CD4-positive, alpha-beta T cell treated with Interleukin-4 for 1 hour (primary cell): ENCODE results near the gene DCAKD.

Experiments
- DNase-seq, 2 donors: peaks; one replicate each; pipeline ENCODE4 v3.0.0-alpha.2; 2020 to 2022

Gene DCAKD

DNA sequence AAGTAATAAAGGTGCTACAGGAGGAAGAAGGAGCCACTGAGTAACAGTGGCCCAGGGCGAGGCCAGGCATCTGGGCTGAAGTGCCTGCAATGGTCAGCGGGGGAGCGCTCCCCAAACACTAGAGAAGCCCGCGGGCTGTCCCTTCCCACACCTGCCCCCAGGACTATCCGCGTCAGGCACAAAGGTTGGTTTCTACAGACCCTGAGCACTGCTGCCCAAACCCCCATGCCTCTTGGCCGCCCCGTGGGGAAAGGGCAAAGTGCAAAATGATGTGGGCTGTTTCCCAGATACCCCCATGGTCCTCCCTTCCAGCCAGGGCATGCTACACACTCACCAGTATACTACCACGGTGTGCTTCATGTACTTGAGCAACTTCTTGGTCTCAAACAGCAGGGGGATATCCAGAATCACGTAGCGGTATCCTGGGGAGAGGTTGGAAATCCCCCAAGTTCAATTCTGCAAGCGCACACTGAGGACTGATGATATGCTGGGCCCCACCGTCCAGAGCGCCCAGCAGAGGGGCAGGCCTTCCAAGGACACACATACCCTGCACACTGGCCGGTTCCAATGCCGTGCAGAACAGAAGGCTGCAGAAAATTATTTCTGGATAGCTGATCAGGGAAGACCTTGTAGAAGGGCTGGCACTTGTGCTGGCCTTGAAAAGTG, 21.5 kb downstream of the DCAKD start:
- no peak for DNase-seq

DNA sequence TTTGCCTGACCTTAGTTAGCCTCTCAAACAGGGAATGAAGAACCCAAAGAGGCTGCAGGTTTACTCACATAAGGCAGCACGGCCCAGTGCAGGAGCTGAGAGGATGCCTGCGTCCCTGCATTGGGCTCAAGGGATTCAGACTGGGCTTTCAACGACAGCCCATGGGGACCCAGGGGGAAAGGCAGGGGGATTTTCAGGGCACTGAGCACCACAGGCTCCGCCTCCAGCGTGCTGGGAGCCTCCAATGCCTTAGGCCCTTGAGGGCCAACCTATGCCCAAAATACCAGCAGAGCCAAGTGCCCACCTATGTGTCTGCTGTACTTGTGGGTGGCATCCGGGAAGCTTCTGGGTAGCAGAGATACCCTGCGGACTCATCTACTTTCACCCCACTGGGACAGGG, 22.3 kb downstream of the DCAKD start:
- no peak for DNase-seq

DNA sequence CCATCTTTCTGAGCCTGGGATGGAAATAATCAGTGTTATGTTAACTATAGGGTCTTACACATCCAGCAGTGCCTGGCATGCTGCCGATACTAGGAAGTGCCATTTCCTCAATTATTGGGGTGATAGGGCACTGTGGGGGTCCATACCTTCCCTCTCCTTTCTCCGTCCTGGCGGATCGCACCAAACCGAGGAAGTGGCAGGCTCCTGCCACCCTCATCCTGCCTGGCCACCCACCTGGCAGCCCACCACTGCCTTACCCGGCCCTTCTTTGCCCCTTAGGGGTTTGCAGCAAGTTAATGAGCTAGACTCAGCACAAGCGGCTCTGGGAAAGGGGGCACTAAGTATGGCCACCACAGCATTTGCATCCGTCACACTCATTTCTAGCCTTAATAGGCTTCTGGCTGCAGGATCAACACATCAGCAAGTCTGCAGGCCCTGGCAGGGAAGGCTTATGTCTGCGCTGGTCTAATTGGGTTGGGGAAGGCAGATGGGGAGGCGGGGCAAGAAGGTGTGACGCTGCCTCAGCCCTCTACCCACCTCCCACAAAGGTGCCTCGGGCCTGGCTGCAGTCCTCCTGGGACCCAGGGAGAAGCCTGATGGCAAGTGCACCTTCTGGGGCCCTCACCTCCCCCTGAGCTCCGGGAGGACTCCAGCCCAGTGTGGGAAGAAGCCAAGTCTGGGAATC, 28.6 kb downstream of the DCAKD start:
- DNase-seq, result no peak

DNA sequence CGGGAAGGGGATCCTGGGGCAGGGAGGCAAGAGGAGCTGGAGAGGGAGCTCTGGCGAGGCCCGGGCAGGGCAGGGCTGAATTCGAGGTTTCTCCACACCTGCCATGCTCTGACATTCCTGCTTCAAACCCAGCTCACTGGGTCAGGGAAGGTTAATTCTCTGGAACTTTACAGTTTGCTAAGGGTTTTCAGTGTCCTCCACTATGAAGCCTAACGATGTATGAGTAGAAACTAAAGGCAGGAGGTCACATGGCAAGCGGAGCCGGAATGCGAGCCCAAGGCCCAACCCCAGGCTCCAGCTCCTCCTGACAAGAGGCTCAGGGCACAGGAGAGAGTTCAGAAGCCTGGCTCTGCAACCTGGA, 29.2 kb downstream of the DCAKD start:
- no peak for DNase-seq

DNA sequence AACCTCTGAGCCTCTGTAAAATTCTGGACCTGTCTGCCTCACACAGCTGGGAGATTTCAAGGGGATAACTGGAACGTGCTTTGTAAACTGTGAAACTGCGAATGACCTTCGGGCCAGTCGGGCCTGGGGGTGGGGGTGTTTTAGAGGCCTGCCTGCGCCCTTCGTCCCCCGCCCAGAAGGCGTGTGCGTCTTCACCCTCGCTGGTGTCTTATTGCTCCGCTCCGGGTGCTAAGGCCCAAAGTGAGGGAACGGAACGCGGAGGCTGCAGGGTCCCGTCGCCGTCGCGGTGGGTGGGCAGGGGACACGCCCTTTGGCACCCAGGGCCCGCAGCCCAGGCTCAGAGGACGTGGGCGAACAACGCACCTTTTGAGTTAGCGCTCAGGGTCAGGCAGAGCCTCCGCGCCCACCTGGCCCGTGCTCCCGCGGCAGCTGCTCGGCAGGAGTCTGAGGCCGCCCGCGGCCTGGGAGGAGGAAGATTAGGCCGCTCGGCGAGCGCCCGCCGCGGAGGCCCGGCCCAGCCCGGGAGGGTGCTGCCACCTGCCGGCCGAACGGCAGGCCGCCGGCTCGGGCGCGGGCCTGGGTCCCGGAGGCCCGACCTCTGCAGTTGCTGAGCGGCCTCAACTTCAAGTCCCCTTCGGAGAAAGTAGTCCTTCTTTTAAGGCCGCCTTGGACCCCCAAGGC, 29.7 kb downstream of the DCAKD start:
- peak; percentile 52 to 62 for DNase-seq

DNA sequence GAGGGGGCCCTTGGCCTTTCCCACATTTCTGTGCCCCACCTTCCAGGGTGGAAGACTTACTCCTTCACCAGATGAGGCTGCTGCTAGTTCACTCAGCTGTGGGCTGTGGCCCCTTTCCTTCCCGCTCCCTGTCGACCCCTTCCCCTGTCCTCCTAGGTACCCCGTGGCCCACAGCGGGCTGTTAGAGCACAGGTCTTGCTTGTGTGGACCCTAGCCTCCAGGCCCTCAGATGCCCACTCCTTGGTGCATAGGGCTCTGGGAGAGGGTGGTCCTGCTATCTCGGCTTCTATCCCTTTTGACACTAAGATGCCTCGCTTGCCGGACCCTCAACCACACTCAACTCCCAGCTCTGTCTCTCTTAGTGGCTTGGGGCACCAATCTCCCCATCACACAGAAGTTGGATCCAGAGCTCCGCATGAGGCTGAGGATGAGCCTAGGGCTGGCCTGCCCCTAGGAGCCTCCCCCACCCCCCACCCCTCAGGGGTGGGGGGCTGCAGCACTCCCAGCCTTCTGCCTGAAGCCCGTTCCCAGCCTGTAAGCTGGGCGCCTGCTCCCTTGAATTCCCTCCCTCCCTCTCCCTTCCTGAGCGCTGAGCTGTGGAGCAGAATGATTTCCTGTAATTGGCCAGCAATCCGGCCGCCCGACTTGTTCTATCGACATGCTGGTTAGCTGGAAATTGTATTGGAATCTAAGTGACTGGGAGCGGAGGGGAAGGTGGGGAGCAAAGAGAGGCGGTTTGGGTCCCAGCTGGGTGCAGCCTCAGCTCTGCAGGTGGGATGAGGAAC, 30.9 kb downstream of the DCAKD start:
- no peak for DNase-seq

DNA sequence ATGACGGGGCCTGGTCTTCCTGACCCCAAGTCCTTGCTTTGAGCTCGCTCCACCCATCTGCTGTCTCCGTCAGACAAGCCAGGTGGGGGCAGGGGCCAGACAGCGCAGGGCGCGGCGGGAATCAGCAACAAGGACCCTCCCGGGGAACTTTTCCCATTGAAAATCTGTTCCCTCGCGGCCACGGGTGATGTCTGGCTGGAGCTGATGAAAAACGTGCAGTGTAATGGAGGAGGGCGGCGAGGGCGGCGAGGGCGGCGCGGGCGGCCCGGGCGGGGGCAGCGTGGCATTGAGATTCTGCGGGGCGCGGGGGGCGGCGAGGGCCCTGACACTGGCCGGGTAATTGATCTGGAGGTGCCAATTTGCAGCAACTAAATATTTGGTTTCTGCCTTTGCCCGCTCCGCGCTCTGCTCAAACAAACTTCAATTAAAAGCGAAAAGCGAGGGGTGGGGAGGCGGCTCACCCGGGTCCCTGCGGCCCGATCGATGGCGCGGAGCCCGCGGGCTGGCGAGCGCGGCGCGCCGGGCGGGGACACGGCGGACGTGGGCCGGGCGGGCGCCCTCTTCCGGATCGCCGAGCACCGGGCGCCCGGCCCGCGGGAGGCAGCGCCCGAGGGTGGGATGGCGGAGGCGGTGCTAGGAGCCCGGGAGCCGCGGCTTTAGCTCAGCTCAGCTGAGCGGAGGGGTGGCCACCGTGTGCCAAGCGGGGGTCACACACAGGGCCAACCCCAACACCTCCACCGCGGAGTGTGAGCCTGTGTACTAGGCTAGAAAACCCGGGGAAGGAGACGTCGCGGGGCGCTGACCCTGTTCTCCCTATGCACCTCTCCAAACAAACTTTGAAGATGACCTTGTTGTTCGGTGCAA, 32.4 kb downstream of the DCAKD start:
- DNase-seq, result peak in 1 of 2 donors; percentile 36

DNA sequence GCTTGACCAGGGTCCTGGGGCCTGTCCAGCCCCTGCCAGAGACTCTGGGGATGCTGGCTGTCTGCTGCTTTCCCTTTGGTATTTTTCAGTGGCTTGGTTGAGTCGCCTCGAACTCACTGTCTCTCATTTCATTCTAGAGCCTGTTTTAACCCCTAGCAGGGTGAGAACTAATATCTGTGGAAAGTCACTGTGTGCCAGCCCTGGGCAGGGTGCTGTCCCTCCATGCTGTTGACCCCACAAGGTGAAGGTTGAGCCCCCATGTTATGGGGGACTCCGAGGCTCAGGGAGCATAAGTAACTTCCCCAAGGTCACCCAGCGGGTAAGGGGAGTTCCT, 33.0 kb downstream of the DCAKD start:
- DNase-seq, result no peak

DNA sequence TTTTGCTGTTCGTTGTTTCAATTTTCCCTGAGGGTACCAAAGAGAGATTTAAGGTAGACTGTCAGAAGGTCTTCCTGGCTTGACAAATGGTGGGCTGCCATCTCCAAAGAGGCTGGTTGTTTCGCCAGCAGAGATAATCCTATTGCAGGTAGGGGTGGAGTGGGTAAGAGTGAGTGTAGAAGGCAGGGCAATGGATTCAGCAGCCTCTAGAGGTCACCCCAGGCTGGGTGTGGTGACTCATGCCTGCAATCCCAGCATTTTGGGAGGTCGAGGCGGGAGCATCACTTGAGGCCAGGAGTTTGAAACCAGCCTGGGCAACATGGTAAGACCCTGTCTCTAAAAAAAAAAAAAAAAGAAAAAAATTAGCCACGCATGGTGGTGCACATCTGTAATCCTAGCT, 34.6 kb downstream of the DCAKD start:
- DNase-seq, result no peak

DNA sequence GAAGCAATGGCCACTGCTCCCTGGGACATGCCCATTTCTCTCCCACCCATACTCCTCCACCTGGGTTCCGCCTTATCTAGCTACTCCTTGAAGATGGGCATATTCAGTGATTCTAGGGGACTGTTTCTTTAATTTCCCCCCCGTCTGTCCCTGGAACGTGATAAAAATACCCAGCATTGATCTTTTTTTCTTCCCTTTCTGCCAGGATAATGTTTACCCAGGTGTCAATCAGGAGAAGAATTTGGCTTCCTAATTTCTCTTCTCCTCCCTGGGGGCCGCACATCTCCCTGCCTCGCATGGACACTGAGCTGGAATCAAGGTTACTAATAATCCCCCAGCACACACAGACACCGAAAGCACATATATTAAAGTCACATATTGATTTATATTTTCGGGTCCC, 35.2 kb downstream of the DCAKD start:
- no peak for DNase-seq

DNA sequence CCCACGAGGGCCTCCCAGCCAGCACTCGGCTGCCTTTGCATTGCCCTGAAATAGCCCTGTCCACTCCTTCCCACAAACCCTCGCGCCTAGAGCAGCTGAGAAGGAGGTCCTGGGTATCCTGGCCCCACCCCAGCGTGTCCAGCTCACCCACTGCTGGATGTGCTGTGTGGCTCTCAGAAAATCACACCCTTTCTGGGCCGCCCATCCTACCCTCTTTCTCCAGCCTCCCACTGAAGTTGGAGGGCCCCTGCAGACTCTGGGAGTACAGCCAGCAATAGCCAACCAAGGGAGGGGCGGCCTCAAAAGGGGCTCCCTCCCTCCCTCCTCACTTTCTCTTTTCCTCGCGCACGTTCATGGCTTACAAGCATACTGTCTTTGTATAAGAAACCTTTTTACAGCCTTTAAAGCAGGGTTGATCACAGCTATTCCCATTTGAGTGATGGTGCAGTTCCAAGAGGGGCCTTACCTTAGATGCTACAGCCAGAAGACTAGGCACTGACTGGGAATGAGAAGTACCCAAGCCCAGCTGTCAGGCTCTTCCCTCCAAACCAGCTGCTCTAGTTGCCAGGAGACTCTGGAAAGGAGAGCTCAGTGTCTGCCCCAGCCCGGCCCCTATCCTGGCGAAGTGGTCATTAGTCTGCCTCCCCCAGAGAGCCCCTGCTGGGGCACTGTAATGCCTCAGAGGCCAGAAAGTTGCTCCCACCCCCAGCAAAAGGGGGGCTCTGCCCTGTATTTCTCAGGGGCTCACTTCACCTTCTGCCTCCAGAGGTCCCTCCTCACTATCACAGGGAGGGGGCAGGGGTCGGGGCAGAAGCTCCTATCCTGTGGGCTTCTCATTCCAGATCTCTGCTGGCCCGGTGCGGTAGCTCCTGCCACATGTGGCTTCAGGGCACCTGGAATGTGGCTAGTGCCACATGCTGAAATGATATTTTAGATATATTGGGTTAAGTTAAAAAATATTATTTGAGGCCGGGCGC, 38.1 kb downstream of the DCAKD start:
- no peak for DNase-seq

DNA sequence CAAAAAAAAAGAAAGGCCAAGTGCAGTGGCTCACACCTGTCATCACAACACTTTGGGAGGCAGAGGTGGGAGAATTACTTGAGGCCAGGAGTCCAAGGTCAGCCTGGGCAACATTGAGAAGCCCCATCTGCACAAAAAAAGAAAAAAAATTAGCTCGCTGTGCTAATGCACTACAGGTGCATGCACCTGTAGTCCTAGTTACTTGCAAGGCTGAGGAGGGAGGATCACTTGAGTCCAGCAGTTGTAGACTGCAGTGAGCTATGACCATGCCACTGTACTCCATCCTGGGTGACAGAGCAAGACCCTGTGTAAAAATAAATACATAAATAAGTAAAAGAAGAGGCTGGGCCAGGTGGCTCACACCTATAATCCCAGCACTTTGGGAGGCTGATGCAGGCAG, 39.7 kb downstream of the DCAKD start:
- no peak for DNase-seq

DNA sequence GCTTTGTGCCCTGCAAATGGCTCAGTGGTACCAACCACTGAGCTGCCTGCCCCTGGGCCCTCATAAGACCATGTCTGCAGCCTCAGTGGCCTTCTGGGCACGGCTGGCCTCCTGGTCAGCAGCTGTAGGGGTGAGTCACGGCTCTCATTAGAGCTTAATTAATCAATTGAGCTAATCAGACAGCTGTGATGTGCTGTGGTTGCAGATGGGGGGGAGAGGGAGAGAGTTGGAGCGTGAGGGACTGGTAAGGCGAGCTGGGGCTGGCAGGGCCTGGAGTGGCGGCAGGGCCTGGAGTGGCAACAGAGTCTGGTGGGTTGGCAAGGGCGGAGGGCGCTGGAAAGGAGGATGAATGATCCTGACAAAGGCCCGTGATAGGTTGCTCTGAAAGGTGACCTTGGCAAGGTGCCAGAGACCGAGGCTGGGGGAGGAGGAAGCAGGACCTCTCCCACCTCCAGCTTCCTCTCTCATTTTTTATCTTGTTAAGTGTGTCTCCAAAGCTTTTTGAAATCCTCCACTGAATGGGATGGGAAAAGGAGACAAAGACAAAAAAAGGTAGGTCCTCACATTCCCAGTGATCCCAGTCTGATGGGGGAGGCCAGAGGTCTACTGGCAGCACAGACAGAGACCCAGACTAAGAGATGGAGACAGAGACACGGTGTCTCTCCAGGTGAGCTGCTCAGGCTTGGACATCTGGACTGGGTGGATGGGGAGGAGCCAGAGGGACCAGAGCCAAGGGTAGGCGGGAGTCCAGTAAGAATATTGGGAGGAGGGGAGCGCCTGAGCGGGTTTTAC, 41.6 kb downstream of the DCAKD start:
- DNase-seq, result no peak

DNA sequence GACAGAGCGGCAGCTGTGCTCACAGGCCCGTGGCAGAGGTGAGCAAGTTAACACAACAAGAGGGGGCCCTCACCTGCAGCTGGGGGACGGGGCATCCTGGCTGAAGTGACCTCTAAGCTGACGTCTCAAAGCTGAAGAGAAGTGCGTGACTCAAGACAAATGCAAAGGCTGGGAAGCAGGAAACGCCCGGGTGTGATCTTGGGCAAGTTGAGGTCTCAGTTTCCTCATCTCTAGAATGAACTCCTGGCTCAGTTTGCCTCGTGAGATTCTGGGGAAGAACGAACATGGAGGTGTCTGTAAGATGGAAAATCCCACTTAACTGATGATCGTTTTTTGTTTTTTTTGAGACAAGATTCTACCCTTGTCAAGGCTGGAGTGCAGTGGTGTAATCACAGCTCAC, 43.2 kb downstream of the DCAKD start:
- DNase-seq, result no peak

DNA sequence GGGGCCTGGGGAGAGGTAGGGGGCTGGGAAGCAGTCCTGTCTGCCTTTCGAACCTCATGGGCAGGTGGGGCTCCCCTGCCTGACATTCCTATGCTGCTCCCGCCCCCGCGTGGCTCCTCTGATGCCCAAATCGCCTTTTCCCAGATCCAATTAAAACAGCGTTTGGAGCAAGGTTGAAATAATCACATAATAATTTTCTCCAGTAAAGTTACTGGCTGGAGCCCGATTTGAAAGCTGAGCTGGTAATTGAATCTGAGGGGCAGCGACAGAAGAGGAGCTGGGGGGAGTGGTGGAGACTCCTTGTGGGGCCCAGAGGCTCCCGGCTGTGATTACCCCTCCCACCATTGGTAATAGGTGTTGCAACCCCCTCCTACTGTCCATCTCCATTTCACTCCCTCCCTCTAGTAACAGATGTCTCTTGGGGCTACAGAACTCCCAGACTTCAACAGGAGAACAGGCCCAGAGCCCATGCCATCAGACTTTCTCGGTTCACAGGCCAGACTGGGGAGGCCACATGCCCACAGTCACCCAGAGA, 44.4 kb downstream of the DCAKD start:
- DNase-seq, result no peak

DNA sequence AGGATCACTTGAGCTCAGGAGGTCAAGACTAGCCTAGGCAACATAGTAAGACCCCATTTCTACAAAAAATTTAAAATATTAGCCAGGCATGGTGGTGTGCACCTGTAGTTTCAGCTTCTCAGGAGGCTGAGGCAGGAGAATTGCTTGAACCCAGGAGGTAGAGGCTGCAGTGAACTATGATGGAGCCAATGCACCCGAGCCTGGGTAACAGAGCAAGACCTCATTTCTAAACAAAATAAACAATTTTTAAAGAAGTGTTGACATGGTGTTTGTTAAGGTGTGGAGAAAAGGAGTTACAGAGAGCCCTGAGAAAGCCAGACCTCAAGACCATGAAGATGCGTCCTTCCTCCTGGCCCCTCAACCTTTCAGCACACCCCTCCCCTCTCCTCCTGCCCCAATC, 45.7 kb downstream of the DCAKD start:
- no peak for DNase-seq

DNA sequence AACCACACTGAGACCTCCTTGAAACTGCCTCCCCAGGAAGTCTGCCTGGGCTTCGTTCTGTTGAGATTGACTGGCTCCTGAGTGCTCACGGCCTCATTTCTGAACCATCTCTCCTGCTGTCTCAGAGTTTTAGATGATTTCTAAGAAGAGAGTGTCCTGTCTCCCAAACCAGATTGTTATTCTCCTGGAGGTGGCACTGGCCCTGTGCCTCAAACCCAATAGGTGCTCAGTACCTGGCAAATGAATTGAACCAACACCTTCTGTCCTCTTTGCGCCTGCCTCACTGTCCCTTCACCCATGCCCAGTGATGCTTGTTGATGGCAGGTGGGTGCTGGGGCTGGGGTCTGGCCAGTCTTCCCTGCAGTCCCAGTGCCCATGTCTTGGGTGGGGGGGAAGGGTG, 47.0 kb downstream of the DCAKD start:
- no peak for DNase-seq

DNA sequence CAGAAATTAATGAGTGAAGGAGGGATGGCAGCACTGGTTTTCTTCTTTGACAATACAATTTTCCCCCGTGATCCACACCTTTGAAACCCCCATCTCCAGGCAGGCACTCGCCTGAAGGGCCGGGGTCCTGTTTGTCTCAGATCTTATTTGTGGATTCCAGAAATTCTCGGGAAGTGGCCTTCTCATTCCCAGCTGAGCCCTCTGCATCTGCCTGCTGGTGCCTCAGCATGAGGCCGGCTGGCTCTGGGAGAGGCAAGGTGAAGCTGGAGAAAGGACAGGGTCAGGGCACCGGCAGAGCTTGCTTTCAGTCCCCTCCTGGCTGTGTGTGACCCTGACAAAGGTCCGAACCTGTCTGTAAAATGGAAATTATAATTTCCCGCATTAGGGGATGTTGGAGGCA, 47.6 kb downstream of the DCAKD start:
- no peak for DNase-seq

DNA sequence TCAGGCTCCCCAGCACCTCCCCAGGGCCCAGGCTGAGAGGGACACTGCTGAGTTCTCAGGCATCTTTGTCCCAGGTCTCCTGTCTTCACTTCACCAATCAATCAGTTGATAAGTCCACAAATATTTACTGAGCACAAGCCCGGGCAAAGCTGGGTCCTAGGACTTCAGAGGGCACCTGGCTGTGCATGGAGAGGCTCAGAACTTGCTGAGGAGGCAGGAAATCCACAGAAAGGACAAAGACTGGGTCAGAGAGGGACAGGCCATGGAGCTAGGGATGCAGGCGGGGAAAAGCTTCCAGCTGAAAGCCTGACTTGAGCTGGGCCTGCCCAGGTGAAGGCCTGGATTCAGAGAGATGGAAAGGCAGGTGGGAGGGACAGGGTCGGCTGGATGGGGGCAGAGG, 50.1 kb downstream of the DCAKD start:
- no peak for DNase-seq

DNA sequence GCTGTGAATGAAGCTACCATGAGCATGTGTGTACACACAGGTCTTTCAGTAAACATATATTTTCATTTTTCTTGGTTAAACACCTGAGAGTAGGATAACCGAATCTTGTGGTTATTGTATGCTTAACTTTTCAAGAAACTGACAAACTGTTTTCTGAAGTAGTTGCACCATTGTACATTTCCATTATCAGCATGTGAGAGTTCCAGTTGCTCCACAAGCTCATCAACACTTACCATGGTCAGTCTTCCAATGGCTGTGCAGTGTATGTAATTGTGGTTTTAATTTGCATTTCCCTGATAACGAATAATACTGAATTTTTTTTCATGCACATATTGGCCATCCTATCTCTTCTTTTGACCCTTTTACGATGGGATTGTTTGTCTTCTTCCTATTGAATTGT, 52.0 kb downstream of the DCAKD start:
- DNase-seq, result no peak
